Measurements from ENCODE around the gene PLEKHG4B.
"Not testable (repeated sequence)": the region's sequence is repeated elsewhere in the genome, so short reads cannot be mapped to it uniquely, and the experiment has no call there.

PLEKHG4B gene

GRCh38 chr5:225334-225733 is 133.4 kb downstream of the PLEKHG4B start:
- Histone ChIP-seq H3K27me3 (ENCODE audit: low read depth, low read length) (no peaks in the 10 kb centered on the region), H3K79me2 (ENCODE audit: low read length) (peaks cover 38% of the 10 kb centered on the region), H3K9ac (ENCODE audit: low read length) (no peak overlapping the region), H3K4me3 (ENCODE audit: low read length) (no peak overlapping the region), H3K36me3 (replicated peaks; ENCODE audit: low read depth, low read length) (no peaks in the 10 kb centered on the region), H2AFZ (ENCODE audit: low read depth, low read length) (no peak overlapping the region), H3K4me1 (ENCODE audit: low read length) (peaks cover 20% of the 10 kb centered on the region), H4K20me1 (ENCODE audit: insufficient read depth, low read length) (peaks cover 36% of the 10 kb centered on the region), H3K27ac (ENCODE audit: low read length) (no peak overlapping the region), H3K4me2 (ENCODE audit: low read length) (no peak overlapping the region), H3K9me3 (ENCODE audit: insufficient read depth, low read length) (no peaks in the 10 kb centered on the region)
- no peak for TF ChIP-seq CTCF (IDR thresholded peaks at IDR 0.05; ENCODE audit: low read depth, low read length)
- TF ChIP-seq EZH2phosphoT487 (IDR thresholded peaks at IDR 0.05; ENCODE audit: low read depth) = no peak

- peaks cover 18% of the 10 kb centered on the region for H3K79me2 ChIP-seq (ENCODE audit: low read length)
- H3K4me2 ChIP-seq (ENCODE audit: low read length); H3K9ac ChIP-seq (ENCODE audit: low read length); H3K4me3 ChIP-seq (ENCODE audit: low read length); H3K27ac ChIP-seq (ENCODE audit: low read length); H3K36me3 ChIP-seq (replicated peaks; ENCODE audit: low read depth, low read length); H3K27me3 ChIP-seq (ENCODE audit: low read depth, low read length); H2AFZ ChIP-seq (ENCODE audit: low read depth, low read length); H3K9me3 ChIP-seq (ENCODE audit: insufficient read depth, low read length): not testable (repeated sequence)
- peaks cover 19% of the 10 kb centered on the region for H4K20me1 ChIP-seq (ENCODE audit: insufficient read depth, low read length)
- H3K4me1 ChIP-seq (ENCODE audit: low read length) = peaks cover 15% of the 10 kb centered on the region
Measured at GRCh38 chr5:227375-227774, 135.4 kb downstream of the PLEKHG4B start.

GRCh38 chr5:228886-229285 is 136.9 kb downstream of the PLEKHG4B start:
- Histone ChIP-seq H3K27me3 (ENCODE audit: low read depth, low read length) (no peaks in the 10 kb centered on the region), H3K4me3 (ENCODE audit: low read length) (no peak overlapping the region), H3K27ac (ENCODE audit: low read length) (no peak overlapping the region), H3K36me3 (replicated peaks; ENCODE audit: low read depth, low read length) (no peaks in the 10 kb centered on the region), H3K9me3 (ENCODE audit: insufficient read depth, low read length) (no peaks in the 10 kb centered on the region), H3K4me1 (ENCODE audit: low read length) (no peaks in the 10 kb centered on the region; the same call in 1 of the 2 replicates), H3K9ac (ENCODE audit: low read length) (no peak overlapping the region), H2AFZ (ENCODE audit: low read depth, low read length) (no peak overlapping the region), H3K79me2 (ENCODE audit: low read length) (peaks cover 3% of the 10 kb centered on the region), H4K20me1 (ENCODE audit: insufficient read depth, low read length) (peaks cover 4% of the 10 kb centered on the region), H3K4me2 (ENCODE audit: low read length) (no peak overlapping the region)
- TF ChIP-seq CTCF (IDR thresholded peaks at IDR 0.05; ENCODE audit: low read depth, low read length) = no peak
- no peak for TF ChIP-seq EZH2phosphoT487 (IDR thresholded peaks at IDR 0.05; ENCODE audit: low read depth)

- no peaks in the 10 kb centered on the region for H3K36me3 ChIP-seq (replicated peaks; ENCODE audit: low read depth, low read length)
- no peak for TF ChIP-seq EZH2phosphoT487 (IDR thresholded peaks at IDR 0.05; ENCODE audit: low read depth)
- TF ChIP-seq CTCF (IDR thresholded peaks at IDR 0.05; ENCODE audit: low read depth, low read length) = no peak
- H3K27ac ChIP-seq (ENCODE audit: low read length) = no peak overlapping the region
- H3K9me3 ChIP-seq (ENCODE audit: insufficient read depth, low read length) = no peaks in the 10 kb centered on the region
- H3K4me1 ChIP-seq (ENCODE audit: low read length) = no peaks in the 10 kb centered on the region
- H3K27me3 ChIP-seq (ENCODE audit: low read depth, low read length) = no peaks in the 10 kb centered on the region
- H3K79me2 ChIP-seq (ENCODE audit: low read length) = no peaks in the 10 kb centered on the region
- no peaks in the 10 kb centered on the region for H4K20me1 ChIP-seq (ENCODE audit: insufficient read depth, low read length)
- H3K4me3 ChIP-seq (ENCODE audit: low read length) = no peak overlapping the region
- no peak overlapping the region for H3K4me2 ChIP-seq (ENCODE audit: low read length)
- no peak overlapping the region for H2AFZ ChIP-seq (ENCODE audit: low read depth, low read length)
- H3K9ac ChIP-seq (ENCODE audit: low read length) = no peak overlapping the region
Measured at GRCh38 chr5:230711-231110, 138.7 kb downstream of the PLEKHG4B start.

GRCh38 chr5:231661-232060 is 139.7 kb downstream of the PLEKHG4B start:
- H3K27ac ChIP-seq (ENCODE audit: low read length) = no peak overlapping the region
- H3K27me3 ChIP-seq (ENCODE audit: low read depth, low read length) = no peaks in the 10 kb centered on the region
- TF ChIP-seq CTCF (IDR thresholded peaks at IDR 0.05; ENCODE audit: low read depth, low read length) (no peak), EZH2phosphoT487 (IDR thresholded peaks at IDR 0.05; ENCODE audit: low read depth) (no peak)
- no peak overlapping the region for H3K9ac ChIP-seq (ENCODE audit: low read length)
- no peak overlapping the region for H3K4me2 ChIP-seq (ENCODE audit: low read length)
- no peak overlapping the region for H2AFZ ChIP-seq (ENCODE audit: low read depth, low read length)
- H3K79me2 ChIP-seq (ENCODE audit: low read length) = no peaks in the 10 kb centered on the region
- no peaks in the 10 kb centered on the region for H3K4me1 ChIP-seq (ENCODE audit: low read length)
- no peak overlapping the region for H3K4me3 ChIP-seq (ENCODE audit: low read length)
- H4K20me1 ChIP-seq (ENCODE audit: insufficient read depth, low read length) = no peaks in the 10 kb centered on the region
- no peaks in the 10 kb centered on the region for H3K36me3 ChIP-seq (replicated peaks; ENCODE audit: low read depth, low read length)
- H3K9me3 ChIP-seq (ENCODE audit: insufficient read depth, low read length) = no peaks in the 10 kb centered on the region

- H3K27me3 ChIP-seq (ENCODE audit: low read depth, low read length); H3K79me2 ChIP-seq (ENCODE audit: low read length); H3K36me3 ChIP-seq (replicated peaks; ENCODE audit: low read depth, low read length); H3K4me2 ChIP-seq (ENCODE audit: low read length); H4K20me1 ChIP-seq (ENCODE audit: insufficient read depth, low read length); H3K9me3 ChIP-seq (ENCODE audit: insufficient read depth, low read length); H3K4me1 ChIP-seq (ENCODE audit: low read length); H3K9ac ChIP-seq (ENCODE audit: low read length); H3K27ac ChIP-seq (ENCODE audit: low read length); H2AFZ ChIP-seq (ENCODE audit: low read depth, low read length); H3K4me3 ChIP-seq (ENCODE audit: low read length): not testable (repeated sequence)
Measured at GRCh38 chr5:233426-233825, 141.5 kb downstream of the PLEKHG4B start.

Measured in OCI-LY3 (cell line).